Measurements from ENCODE around the gene SERAC1.

- TF ChIP-seq ESRRG (CRISPR knock-in tag; IDR thresholded peaks at IDR 0.05) (no peak), ZC3H10 (CRISPR knock-in tag; IDR thresholded peaks at IDR 0.05) (no peak)
- TF ChIP-seq, protein P1, sequence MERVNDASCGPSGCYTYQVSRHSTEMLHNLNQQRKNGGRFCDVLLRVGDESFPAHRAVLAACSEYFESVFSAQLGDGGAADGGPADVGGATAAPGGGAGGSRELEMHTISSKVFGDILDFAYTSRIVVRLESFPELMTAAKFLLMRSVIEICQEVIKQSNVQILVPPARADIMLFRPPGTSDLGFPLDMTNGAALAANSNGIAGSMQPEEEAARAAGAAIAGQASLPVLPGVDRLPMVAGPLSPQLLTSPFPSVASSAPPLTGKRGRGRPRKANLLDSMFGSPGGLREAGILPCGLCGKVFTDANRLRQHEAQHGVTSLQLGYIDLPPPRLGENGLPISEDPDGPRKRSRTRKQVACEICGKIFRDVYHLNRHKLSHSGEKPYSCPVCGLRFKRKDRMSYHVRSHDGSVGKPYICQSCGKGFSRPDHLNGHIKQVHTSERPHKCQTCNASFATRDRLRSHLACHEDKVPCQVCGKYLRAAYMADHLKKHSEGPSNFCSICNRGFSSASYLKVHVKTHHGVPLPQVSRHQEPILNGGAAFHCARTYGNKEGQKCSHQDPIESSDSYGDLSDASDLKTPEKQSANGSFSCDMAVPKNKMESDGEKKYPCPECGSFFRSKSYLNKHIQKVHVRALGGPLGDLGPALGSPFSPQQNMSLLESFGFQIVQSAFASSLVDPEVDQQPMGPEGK (CRISPR knock-in tag; IDR thresholded peaks at IDR 0.05; ENCODE audit: borderline replicate concordance), result no peak
Measured at GRCh38 chr6:158174514-158174913, 6.5 kb upstream of the SERAC1 start.
